CD14-positive monocyte (primary cell): ENCODE data around the gene PPM1F. TPM values are rescaled to one million over a fixed set of nuclear protein-coding genes. Genes with fewer than 3 reads are reported as not detected.

Source experiments
- DNase-seq, 3 donors: peaks; one replicate each; pipeline ENCODE4 v3.0.0-alpha.2; 2011 to 2022
- H2AFZ ChIP-seq: 2 replicates; pipeline ENCODE4 v1.6.0; 2012; ENCODE audit warnings: mild to moderate bottlenecking, low read depth, low read length, inconsistent platforms; ENCODE audit not compliant: insufficient read depth, poor library complexity, severe bottlenecking
- H3K27ac ChIP-seq, 2 donors: 1 replicate in 1 of 2; 2 replicates in 1 of 2; pipeline ENCODE4 v1.5.1; 2012 to 2013; ENCODE audit warnings: low read length in 2 of 2, control low read depth in 1 of 2, inconsistent platforms in 1 of 2, low read depth in 1 of 2, mild to moderate bottlenecking in 1 of 2
- H3K27me3 ChIP-seq, 2 donors: one replicate each; pipeline versions ENCODE4 v1.6.0 to v1.6.1; 2011 to 2013; ENCODE audit warnings: low read length in 2 of 2; ENCODE audit not compliant: control insufficient read depth in 2 of 2, insufficient read depth in 2 of 2
- H3K36me3 ChIP-seq, 2 donors: replicated peaks in 1 of 2; 1 replicate in 1 of 2; 2 replicates in 1 of 2; pipeline versions ENCODE4 v1.5.1 to v1.6.1; 2012 to 2013; ENCODE audit warnings: low read length in 2 of 2, control low read depth in 1 of 2, inconsistent platforms in 1 of 2, mild to moderate bottlenecking in 1 of 2; ENCODE audit not compliant: insufficient read depth in 2 of 2, control insufficient read depth in 1 of 2
- H3K4me1 ChIP-seq, 2 donors: 1 replicate in 1 of 2; 2 replicates in 1 of 2; pipeline versions ENCODE4 v1.5.1 to v1.6.1; 2012 to 2013; ENCODE audit warnings: low read length in 2 of 2, control low read depth in 1 of 2, inconsistent platforms in 1 of 2, mild to moderate bottlenecking in 1 of 2, moderate library complexity in 1 of 2; ENCODE audit not compliant: insufficient read depth in 2 of 2, control insufficient read depth in 1 of 2
- H3K4me2 ChIP-seq: replicated peaks from 2 replicates; pipeline ENCODE3; 2012; ENCODE audit warnings: low read length, moderate library complexity, mild to moderate bottlenecking; ENCODE audit not compliant: poor library complexity, severe bottlenecking; ENCODE audit errors: extremely low read depth
- H3K4me3 ChIP-seq, 3 experiments: fragments of 200-600 bp in 1 of 3; sonication (generic) in 1 of 3; replicated peaks in 1 of 3; 1 replicate in 2 of 3; 2 replicates in 1 of 3; pipeline ENCODE4 v1.5.1; 2011 to 2013; ENCODE audit warnings: low read length in 3 of 3, mild to moderate bottlenecking in 3 of 3, control low read depth in 2 of 3, low read depth in 2 of 3, inconsistent platforms in 1 of 3, moderate library complexity in 1 of 3
- H3K79me2 ChIP-seq: 2 replicates; pipeline ENCODE4 v1.6.0; 2012; ENCODE audit warnings: mild to moderate bottlenecking, control low read depth, inconsistent platforms, low read length, moderate library complexity; ENCODE audit not compliant: insufficient read depth
- H3K9ac ChIP-seq: 2 replicates; pipeline ENCODE4 v1.6.0; 2017; ENCODE audit warnings: low read length, mild to moderate bottlenecking; ENCODE audit not compliant: insufficient read depth, poor library complexity, severe bottlenecking
- H3K9me3 ChIP-seq, 2 donors: replicated peaks in 1 of 2; 1 replicate in 1 of 2; 2 replicates in 1 of 2; pipeline versions ENCODE4 v1.5.1 to v1.6.1; 2012 to 2013; ENCODE audit warnings: low read length in 2 of 2, control low read depth in 1 of 2; ENCODE audit not compliant: control insufficient read depth in 1 of 2, insufficient read depth in 1 of 2
- H4K20me1 ChIP-seq: 2 replicates; pipeline ENCODE4 v1.6.0; 2012; ENCODE audit warnings: mild to moderate bottlenecking, low read length, control low read depth, moderate library complexity; ENCODE audit not compliant: insufficient read depth
- H3K27ac Mint-ChIP-seq, 7 donors: one replicate each; pipeline ENCODE4 v1.8.0; 2020; ENCODE audit warnings: mild to moderate bottlenecking in 7 of 7, mixed read lengths in 7 of 7, moderate library complexity in 6 of 7, inconsistent platforms in 2 of 7
- H3K27me3 Mint-ChIP-seq, 3 donors: one replicate each; pipeline ENCODE4 v1.8.0; 2021 to 2022; ENCODE audit warnings: low read depth in 3 of 3, mild to moderate bottlenecking in 3 of 3, mixed read lengths in 3 of 3, moderate library complexity in 3 of 3, inconsistent platforms in 1 of 3
- H3K36me3 Mint-ChIP-seq, 2 donors: one replicate each; pipeline ENCODE4 v1.8.0; 2020; ENCODE audit warnings: mixed read lengths in 2 of 2, inconsistent platforms in 1 of 2, mild to moderate bottlenecking in 1 of 2
- H3K4me1 Mint-ChIP-seq: one replicate; pipeline ENCODE4 v1.8.0; 2020; ENCODE audit warnings: mild to moderate bottlenecking, mixed read lengths
- H3K4me3 Mint-ChIP-seq, 2 donors: one replicate each; pipeline ENCODE4 v1.8.0; 2020; ENCODE audit warnings: mild to moderate bottlenecking in 2 of 2, mixed read lengths in 2 of 2, moderate library complexity in 1 of 2
- H3K9me3 Mint-ChIP-seq, 7 donors: one replicate each; pipeline ENCODE4 v1.8.0; 2020 to 2022; ENCODE audit warnings: mixed read lengths in 7 of 7, mild to moderate bottlenecking in 6 of 7, moderate library complexity in 6 of 7, inconsistent platforms in 2 of 7
- WGBS: methylation state at CpG from one replicate; pipeline ENCODE4 v1.1.5; 2013; ENCODE audit warnings: missing lambda C conversion rate; ENCODE audit not compliant: insufficient coverage; 5-methylcytosine and 5-hydroxymethylcytosine counted together
- intact Hi-C, 2 donors: fragments of 100-400 bp; cut with micrococcal nuclease; formaldehyde crosslinking; loops; one replicate each; pipeline versions ENCODE4 v1.15.0 to v1.15.1; 2023
- polyA plus RNA-seq, 3 donors: library from polyadenylated mRNA; depleted of rRNA in 1 of 3; unstranded in 2 of 3; stranded (reverse) in 1 of 3; fragments of 300-500 nt in 2 of 3; fragments of >200 nt in 1 of 3; fragmentation: Illumina TruSeq in 2 of 3; gene quantifications; 1 replicate in 2 of 3; 2 replicates in 1 of 3; pipeline ENCODE4 v1.2.3, GENCODE V29; 2012 to 2021
- TF ChIP-seq, protein P1 (sequence below): fragments of 200-600 bp; IDR thresholded peaks from one replicate; pipeline ENCODE4 v1.8.0; 2022; ENCODE audit warnings: antibody characterized with exemption, mild to moderate bottlenecking

The PPM1F gene
- polyA plus RNA-seq, 3 donors = 28.8 to 95.0 (median 37.2) TPM

DNA sequence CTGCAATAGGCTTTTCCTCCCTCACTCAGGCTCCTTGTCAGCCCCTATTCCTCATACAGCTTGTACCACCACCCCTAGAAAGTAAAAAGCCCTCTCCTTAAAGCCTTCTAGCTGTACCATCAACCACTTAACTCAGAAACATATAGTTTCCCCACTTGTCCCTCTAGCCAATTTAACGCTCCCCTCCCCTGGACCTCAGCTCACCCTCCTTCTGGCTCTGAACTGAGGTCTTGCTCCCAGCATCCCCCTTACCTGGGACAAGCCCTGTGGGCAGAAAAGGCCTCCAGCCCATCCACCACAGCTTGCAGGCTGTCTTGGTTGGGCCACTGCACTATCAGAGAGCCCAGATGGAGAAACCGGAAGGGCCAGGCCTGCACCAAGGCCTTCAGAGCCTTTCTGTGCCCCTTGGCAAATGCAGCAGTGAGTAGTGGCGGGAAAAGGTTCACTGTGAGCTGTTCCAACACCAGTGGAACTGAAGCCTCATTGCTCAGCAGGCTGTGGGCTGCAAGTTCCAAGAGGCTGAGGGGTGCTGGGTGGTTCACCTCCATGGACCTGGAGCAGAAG is 42.3 kb upstream of the PPM1F start:
- no peak for DNase-seq
- Mint-ChIP-seq H3K4me1 (no peaks in the 10 kb centered on the region), H3K27me3 (peaks cover 2 to 10% (median 2%) of the 10 kb centered on the region in 3 donors), H3K9me3 (peaks cover 0 to 2% (median 0%) of the 10 kb centered on the region in 7 donors), H3K36me3 (no peaks in the 10 kb centered on the region), H3K27ac (no peak overlapping the region), H3K4me3 (no peak overlapping the region)
- no peaks in the 10 kb centered on the region for H3K27me3 ChIP-seq
- WGBS = 90% methylated on average over 3 of the region's 3 CpGs
- H3K36me3 ChIP-seq = no peaks in the 10 kb centered on the region
- no peaks in the 10 kb centered on the region for H3K79me2 ChIP-seq
- TF ChIP-seq, protein P1, sequence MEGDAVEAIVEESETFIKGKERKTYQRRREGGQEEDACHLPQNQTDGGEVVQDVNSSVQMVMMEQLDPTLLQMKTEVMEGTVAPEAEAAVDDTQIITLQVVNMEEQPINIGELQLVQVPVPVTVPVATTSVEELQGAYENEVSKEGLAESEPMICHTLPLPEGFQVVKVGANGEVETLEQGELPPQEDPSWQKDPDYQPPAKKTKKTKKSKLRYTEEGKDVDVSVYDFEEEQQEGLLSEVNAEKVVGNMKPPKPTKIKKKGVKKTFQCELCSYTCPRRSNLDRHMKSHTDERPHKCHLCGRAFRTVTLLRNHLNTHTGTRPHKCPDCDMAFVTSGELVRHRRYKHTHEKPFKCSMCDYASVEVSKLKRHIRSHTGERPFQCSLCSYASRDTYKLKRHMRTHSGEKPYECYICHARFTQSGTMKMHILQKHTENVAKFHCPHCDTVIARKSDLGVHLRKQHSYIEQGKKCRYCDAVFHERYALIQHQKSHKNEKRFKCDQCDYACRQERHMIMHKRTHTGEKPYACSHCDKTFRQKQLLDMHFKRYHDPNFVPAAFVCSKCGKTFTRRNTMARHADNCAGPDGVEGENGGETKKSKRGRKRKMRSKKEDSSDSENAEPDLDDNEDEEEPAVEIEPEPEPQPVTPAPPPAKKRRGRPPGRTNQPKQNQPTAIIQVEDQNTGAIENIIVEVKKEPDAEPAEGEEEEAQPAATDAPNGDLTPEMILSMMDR = no peak
- no peak overlapping the region for H3K9ac ChIP-seq
- no peak overlapping the region for H3K4me2 ChIP-seq
- no peaks in the 10 kb centered on the region for H4K20me1 ChIP-seq
- no peak overlapping the region for H3K4me3 ChIP-seq
- peak overlapping the region; percentile 41 for H2AFZ ChIP-seq
- H3K4me1 ChIP-seq = no peaks in the 10 kb centered on the region
- intact Hi-C loops = no loop called here
- no peaks in the 10 kb centered on the region for H3K9me3 ChIP-seq
- no peak overlapping the region for H3K27ac ChIP-seq

DNA sequence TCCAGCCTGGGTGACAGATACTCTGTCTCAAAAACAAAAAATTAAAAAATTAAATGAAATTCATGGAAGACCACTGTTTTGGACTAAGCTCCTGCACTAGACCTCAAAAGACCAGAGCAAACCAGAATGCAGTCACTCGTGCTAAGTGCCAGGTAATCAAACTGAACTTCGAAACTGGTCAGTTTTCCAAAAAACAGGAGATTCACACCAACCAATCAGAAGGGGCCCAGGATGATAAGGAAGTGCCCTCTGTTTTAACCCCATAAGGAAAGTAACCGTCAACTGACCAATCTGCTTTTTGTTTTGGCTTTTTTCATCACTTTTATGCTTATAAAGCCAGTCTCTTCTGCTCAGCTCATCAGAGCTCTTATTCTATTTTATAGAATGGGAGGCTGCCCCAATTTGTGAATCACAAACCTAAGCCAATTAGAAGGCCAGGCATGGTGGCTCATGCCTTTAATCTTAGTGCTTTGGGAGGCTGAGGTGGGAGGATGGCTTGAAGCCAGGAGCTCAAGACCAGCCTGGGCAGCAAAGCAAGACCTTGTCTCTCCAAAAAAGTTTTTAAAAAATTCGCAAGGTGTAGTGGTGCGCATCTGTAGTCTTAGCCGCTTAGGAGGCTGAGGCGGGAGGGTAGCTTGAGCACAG is 40.1 kb upstream of the PPM1F start:
- H3K4me1 ChIP-seq = no peaks in the 10 kb centered on the region
- no peaks in the 10 kb centered on the region for H3K79me2 ChIP-seq
- no peak overlapping the region for H3K27ac ChIP-seq
- Mint-ChIP-seq H3K27ac (no peak overlapping the region), H3K27me3 (peaks cover 3 to 10% (median 7%) of the 10 kb centered on the region in 3 donors), H3K36me3 (no peaks in the 10 kb centered on the region), H3K9me3 (peaks cover 0 to 4% (median 0%) of the 10 kb centered on the region in 7 donors), H3K4me1 (no peaks in the 10 kb centered on the region), H3K4me3 (no peak overlapping the region)
- WGBS = 90% methylated on average over 6 of the region's 7 CpGs
- H3K27me3 ChIP-seq = no peaks in the 10 kb centered on the region
- H3K36me3 ChIP-seq = no peaks in the 10 kb centered on the region
- no peak for DNase-seq
- H2AFZ ChIP-seq = no peak overlapping the region
- no peak overlapping the region for H3K9ac ChIP-seq
- no peak overlapping the region for H3K4me2 ChIP-seq
- H3K4me3 ChIP-seq = no peak overlapping the region
- TF ChIP-seq, protein P1 = no peak
- no peaks in the 10 kb centered on the region for H4K20me1 ChIP-seq
- no peaks in the 10 kb centered on the region for H3K9me3 ChIP-seq
- intact Hi-C loops = no loop called here
